A673 (cell line): ENCODE data around the gene RSRC1. TPM values are rescaled to one million over a fixed set of nuclear protein-coding genes. Genes with fewer than 3 reads are reported as not detected.
A peak's percentile ranks its signal among the peaks of the same experiment; 100 is the strongest.
"Not testable (repeated sequence)": the region's sequence is repeated elsewhere in the genome, so short reads cannot be mapped to it uniquely, and the experiment has no call there.

Source experiments
- BruUV-seq: library from RNA; stranded (reverse); fragments of 400-500 nt; replicated peaks from 2 replicates; lab custom pipeline; 2021; lab: Mats Ljungman, UMichigan
- CTCF ChIA-PET: fragments of 300-600 bp; sonication (Branson Sonifier 250); formaldehyde crosslinking; loops from one replicate; lab custom pipeline; 2022; ENCODE audit warnings: antibody characterized with exemption; lab: Charles Lee
- POLR2A ChIA-PET: fragments of 300-600 bp; sonication (Branson Sonifier 250); formaldehyde crosslinking; loops from one replicate; lab custom pipeline; 2022; ENCODE audit warnings: antibody characterized with exemption; ENCODE audit not compliant: low non-redundant PET; lab: Charles Lee
- DNase-seq: peaks from one replicate; pipeline ENCODE4 v3.0.0-alpha.2; 2015; ENCODE audit warnings: low spot score
- H3K27ac ChIP-seq: fragments of 200-600 bp; sonication (generic); 2 replicates; pipeline ENCODE4 v1.5.1; 2016; ENCODE audit warnings: mixed run types, low read depth, mild to moderate bottlenecking, mixed read lengths, antibody characterized with exemption, low read length; ENCODE audit not compliant: poor library complexity, severe bottlenecking
- H3K27me3 ChIP-seq: fragments of 200-600 bp; sonication (generic); replicated peaks from 2 replicates; pipeline ENCODE4 v1.6.1; 2017; ENCODE audit warnings: mixed run types, low read depth, mild to moderate bottlenecking, mixed read lengths, antibody characterized with exemption, low read length; ENCODE audit not compliant: insufficient read depth, poor library complexity
- H3K36me3 ChIP-seq: fragments of 200-600 bp; sonication (generic); 2 replicates; pipeline ENCODE4 v1.6.1; 2016; ENCODE audit warnings: mixed run types, mild to moderate bottlenecking, mixed read lengths, antibody characterized with exemption, low read length; ENCODE audit not compliant: insufficient read depth, poor library complexity, severe bottlenecking
- H3K4me1 ChIP-seq: fragments of 200-600 bp; sonication (generic); 2 replicates; pipeline ENCODE4 v1.6.1; 2017; ENCODE audit warnings: mixed run types, mild to moderate bottlenecking, mixed read lengths, antibody characterized with exemption, low read length; ENCODE audit not compliant: insufficient read depth, poor library complexity, severe bottlenecking
- H3K4me3 ChIP-seq: fragments of 200-600 bp; sonication (generic); 2 replicates; pipeline ENCODE4 v1.5.1; 2016; ENCODE audit warnings: low read depth, mixed run types, mild to moderate bottlenecking, mixed read lengths, low read length; ENCODE audit not compliant: poor library complexity, severe bottlenecking
- H3K9me3 ChIP-seq: fragments of 200-600 bp; sonication (generic); 2 replicates; pipeline ENCODE4 v1.6.1; 2016; ENCODE audit warnings: mixed run types, low read depth, mild to moderate bottlenecking, mixed read lengths, antibody characterized with exemption, low read length; ENCODE audit not compliant: poor library complexity, severe bottlenecking
- CTCF ChIP-seq: fragments of 300-800, 200-600 bp; sonication (generic); conservative IDR thresholded peaks from 2 replicates; pipeline ENCODE4 v1.5.1; 2017; ENCODE audit warnings: low read depth, mild to moderate bottlenecking, antibody characterized with exemption, low read length, moderate library complexity, mixed read lengths
- EZH2 ChIP-seq: fragments of 200-600 bp; sonication (generic); IDR thresholded peaks from 2 replicates; pipeline ENCODE4 v1.6.1; 2017; ENCODE audit warnings: borderline replicate concordance, low read depth, mild to moderate bottlenecking, mixed read lengths, antibody characterized with exemption, low read length; ENCODE audit not compliant: poor library complexity, severe bottlenecking
- intact Hi-C: fragments of 100-400 bp; cut with micrococcal nuclease; formaldehyde crosslinking; loops from one replicate; pipeline ENCODE4 v1.10.0; 2022; ENCODE audit not compliant: unreplicated experiment
- total RNA-seq: library from RNA; stranded (reverse); gene quantifications from 2 replicates; pipeline ENCODE4 v1.2.3, GENCODE V29; 2021

Gene RSRC1
- total RNA-seq, 1 experiment from 2014 or later: 59.4 TPM

- intact Hi-C loops: loop anchor here (5.0 kb wide), 1 partner anchor 323 kb away; no protein-coding TSS in a partner anchor
- ChIA-PET POLR2A (interaction anchor here (0.5 to 0.6 kb wide), 5 partner anchors 103 to 546 kb away, joined by 3 to 22 read pairs (median 7); no protein-coding TSS in a partner anchor), CTCF (interaction anchor here (0.6 to 0.7 kb wide), 2 partner anchors 503 to 537 kb away, joined by 5 to 6 read pairs; no protein-coding TSS in a partner anchor)
- H3K9me3 ChIP-seq: no peaks in the 10 kb centered on the region
- TF ChIP-seq EZH2 (no peak), CTCF (no peak)
- H3K27me3 ChIP-seq: no peaks in the 10 kb centered on the region
- H3K36me3 ChIP-seq: no peaks in the 10 kb centered on the region
- DNase-seq: no peak
- no TSS peak for BruUV-seq
- H3K4me3 ChIP-seq: peak overlapping the region; percentile 64
- peak overlapping the region; percentile 87 for H3K27ac ChIP-seq
- H3K4me1 ChIP-seq: peaks cover 2% of the 10 kb centered on the region
Measured at GRCh38 chr3:158109295-158109803, 540 bp upstream of the RSRC1 start.

- H3K9me3 ChIP-seq: no peaks in the 10 kb centered on the region
- no peak for DNase-seq
- CTCF ChIA-PET: no interaction called here
- H3K27ac ChIP-seq: peak overlapping the region; percentile 87
- intact Hi-C loops: loop anchor here (5.0 kb wide), 1 partner anchor 162 kb away; no protein-coding TSS in a partner anchor
- peaks cover 2% of the 10 kb centered on the region for H3K4me1 ChIP-seq
- H3K4me3 ChIP-seq: peak overlapping the region; percentile 64
- POLR2A ChIA-PET: no interaction called here
- no peaks in the 10 kb centered on the region for H3K27me3 ChIP-seq
- no peak for TF ChIP-seq CTCF
- H3K36me3 ChIP-seq: no peaks in the 10 kb centered on the region
- no TSS peak for BruUV-seq
Measured at GRCh38 chr3:158110658-158111018, 749 bp downstream of the RSRC1 start.

GRCh38 chr3:158111861-158112260, 2.0 kb downstream of the RSRC1 start:
- Histone ChIP-seq H3K9me3 (no peaks in the 10 kb centered on the region), H3K27me3 (no peaks in the 10 kb centered on the region), H3K4me1 (peaks cover 2% of the 10 kb centered on the region), H3K27ac (no peak overlapping the region), H3K36me3 (no peaks in the 10 kb centered on the region), H3K4me3 (no peak overlapping the region)
- TF ChIP-seq EZH2 (no peak), CTCF (no peak)
- no peak for DNase-seq
- ChIA-PET POLR2A (no interaction called here), CTCF (no interaction called here)
- no TSS peak for BruUV-seq
- intact Hi-C loops: loop anchor here (5.0 kb wide), 1 partner anchor 160 kb away; no protein-coding TSS in a partner anchor

GRCh38 chr3:158113595-158113994, 3.7 kb downstream of the RSRC1 start:
- H3K4me3 ChIP-seq, H3K9me3 ChIP-seq, CTCF ChIA-PET, DNase-seq, H3K27ac ChIP-seq, BruUV-seq, H3K4me1 ChIP-seq, POLR2A ChIA-PET, H3K27me3 ChIP-seq, H3K36me3 ChIP-seq: not testable (repeated sequence)
- intact Hi-C loops: loop anchor here (1.0 to 5.0 kb wide), 2 partner anchors 8 to 159 kb away; no protein-coding TSS in a partner anchor
